ENCODE results near the gene ASIC3.
A peak's percentile ranks its signal among the peaks of the same experiment; 100 is the strongest.
"Not testable (repeated sequence)": the region's sequence is repeated elsewhere in the genome, so short reads cannot be mapped to it uniquely, and the experiment has no call there.

ASIC3 gene

DNA sequence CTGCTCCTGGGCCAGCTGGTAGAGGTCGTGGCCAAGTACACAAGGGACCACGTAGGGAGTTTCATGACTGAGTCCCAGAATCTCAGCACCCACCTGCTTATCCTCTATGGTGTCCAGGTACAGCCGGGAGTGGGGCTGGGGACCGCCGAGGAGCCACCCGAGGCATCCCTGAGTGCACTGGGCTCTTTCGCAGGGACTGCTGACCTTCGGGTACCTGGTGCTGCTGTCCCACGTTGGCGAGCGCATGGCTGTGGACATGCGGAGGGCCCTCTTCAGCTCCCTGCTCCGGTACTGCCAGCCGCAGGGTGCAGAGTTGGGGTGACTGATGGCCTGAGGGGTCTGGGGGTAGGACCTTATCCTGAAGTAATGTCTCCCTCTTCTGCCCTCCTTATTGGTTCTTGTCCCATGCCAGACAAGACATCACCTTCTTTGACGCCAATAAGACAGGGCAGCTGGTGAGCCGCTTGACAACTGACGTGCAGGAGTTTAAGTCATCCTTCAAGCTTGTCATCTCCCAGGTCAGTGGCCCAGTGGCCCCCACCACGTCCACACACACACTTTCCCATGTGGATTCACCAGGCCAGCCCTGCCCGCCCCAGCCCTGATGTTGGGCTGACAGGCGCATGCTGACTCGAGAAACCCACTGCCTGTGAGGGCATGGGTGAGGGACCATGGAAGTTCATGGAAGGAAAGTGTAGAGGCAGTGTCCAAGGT, 13.9 kb upstream of the ASIC3 start:
- no peak for DNase-seq

DNA sequence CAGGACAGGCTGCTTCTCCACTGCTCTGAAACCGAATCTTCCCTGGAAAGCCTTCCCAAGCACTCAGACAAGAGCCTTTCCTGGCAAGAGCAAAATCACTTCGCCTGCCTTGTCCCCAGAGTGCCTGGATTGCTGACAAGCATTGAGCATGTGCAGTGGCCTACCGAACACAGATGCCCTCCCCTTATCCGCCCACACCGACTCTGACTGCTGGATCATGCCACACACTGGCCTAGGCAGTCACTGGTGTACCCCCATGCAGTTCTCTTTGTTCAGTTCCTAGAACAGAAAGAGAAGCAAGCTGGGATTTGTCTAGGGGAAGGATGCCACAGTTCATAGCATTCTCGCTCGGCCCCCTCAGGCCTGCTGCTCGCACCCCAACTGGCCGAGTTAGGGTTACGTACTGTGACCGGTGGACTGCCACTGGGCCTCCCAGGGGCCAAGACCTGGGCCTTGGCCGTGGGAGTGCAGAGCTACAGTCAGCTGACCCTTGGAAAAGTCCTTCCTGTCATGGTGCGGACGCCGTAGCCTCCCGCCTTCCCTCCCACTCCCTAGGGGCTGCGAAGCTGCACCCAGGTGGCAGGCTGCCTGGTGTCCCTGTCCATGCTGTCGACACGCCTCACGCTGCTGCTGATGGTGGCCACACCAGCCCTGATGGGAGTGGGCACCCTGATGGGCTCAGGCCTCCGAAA, 13.2 kb upstream of the ASIC3 start:
- no peak for DNase-seq

DNA sequence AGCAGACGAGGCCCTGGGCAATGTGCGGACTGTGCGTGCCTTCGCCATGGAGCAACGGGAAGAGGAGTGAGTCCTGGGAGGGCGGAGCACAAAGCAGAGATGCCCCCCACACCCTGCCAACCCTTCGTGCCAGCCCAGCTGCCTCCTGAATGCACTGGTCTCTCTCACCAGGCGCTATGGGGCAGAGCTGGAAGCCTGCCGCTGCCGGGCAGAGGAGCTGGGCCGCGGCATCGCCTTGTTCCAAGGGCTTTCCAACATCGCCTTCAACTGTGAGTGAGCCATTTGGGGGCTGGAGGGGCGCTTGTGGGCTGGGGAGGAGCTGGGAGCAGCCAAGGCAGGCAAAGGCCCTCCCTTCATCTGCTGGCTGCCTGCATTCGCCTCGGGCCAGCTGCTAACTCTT, 12.4 kb upstream of the ASIC3 start:
- DNase-seq, result no peak

DNA sequence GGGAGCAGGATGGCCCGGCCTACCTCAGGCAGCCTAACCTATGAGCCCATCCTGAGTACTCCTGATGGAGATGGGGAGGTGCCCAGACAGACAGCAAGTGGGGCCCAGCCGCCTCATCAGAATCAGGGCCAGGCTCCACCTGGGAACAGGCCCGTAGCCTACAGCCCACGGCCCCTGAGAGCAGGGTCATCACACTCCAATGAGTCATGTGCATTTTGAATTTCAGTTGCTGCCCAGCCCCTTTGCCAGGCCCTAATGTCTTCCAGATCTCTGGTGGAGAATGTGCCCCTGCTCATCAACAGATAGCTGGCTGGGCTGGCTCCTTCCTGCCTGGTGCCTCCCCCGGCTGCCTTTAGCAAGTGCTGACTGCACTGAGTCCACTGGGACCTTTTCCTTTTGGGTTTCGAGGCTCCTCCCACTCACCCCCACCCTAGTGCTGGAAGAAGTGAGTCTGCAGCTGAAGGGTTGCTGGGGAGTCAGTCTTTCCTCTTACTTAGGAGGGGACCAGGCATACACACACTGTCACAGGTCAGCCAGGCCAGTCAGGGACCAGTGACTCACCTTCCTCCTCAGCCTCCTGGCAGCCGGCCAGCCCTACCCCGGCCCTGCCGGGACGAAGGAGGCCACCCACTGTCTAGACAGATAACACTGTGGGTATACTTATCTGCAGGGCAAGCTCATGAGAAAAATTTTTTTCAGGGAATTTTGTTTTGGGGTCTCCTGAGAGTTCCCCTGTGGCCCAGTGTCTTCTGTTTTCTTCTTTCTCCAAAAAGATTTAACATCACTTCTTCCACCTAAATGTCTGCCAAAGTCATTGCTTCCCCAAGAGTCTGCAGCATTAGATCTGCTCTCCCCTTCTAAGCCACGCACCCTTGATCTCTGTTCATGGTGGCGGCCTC, 9.1 kb upstream of the ASIC3 start:
- no peak for DNase-seq

DNA sequence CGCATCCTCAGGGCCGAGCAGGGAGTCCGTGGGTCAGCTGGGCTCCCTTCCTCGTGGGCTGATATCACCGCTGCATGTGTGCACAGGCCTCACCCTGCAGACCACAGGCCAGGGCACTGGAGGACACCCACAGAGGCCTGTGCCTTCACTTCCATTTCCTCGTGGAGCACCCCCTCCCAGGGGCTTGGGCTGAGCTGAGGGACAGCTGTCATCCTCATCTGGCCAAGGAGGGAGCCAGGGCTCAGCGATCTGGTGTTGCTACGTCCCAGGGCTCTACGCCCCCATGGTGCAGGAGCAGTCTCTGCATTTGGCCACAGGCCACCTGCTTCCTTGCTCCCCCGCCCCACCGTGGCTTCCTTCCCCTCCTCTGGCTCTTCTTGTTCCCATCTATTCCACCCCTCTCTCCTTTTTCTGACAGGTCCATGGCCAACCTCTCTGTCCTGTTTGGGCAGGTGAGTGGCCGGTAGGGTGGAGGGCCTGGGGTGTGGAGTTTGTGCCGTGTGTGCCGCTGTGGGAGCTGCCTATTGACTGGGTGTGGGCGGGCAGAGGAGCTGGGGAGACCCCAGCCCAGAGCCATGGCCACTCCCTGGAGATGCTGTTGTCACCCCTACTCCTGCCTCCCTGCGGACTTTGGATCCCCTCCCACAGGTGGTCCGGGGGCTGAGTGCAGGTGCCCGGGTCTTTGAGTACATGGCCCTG, 8.3 kb upstream of the ASIC3 start:
- no peak for DNase-seq

DNA sequence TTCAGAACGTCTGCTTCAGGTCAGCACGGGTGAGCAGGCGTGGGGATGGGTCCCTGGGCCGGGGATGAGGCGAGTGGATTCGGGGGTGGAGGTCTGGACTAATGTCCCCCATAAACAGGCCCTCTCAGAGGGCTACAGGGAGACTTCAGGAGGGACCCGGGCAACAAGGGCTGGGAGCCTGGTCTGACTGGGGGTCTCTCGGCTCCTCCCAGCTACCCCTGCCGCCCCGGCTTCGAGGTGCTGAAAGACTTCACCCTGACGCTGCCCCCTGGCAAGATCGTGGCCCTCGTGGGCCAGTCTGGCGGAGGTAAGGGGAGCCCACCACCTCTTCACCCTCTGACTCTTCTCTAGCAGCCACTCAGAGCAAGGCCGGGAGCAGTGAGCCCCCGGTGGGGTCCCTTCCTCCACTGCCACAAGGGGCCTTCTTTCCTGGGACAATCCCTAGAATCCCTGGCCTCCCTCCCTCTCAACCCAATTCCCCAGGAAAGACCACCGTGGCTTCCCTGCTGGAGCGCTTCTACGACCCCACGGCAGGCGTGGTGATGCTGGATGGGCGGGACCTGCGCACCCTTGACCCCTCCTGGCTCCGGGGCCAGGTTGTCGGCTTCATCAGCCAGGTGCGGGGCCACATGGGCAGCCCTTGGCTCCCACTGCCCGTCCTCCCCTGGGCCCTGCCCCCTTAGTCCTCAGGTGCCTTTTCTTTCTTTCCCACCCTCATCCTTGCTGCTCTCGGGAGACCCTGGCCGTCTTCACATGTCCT, 7.5 kb upstream of the ASIC3 start:
- DNase-seq, result no peak

DNA sequence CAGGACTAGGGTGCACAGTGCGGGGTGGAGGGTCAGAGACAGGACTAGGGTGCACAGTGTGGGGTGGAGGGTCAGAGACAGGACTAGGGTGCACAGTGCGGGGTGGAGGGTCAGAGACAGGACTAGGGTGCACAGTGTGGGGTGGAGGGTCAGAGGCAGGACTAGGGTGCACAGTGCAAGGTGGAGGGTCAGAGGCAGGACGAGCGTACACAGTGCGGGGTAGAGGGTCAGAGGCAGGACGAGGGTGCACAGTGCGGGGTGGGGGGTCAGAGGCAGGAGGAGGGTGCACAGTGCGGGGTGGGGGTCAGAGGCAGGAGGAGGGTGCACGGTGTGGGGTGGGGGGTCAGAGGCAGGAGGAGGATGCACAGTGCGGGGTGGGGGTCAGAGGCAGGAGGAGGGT, 4.9 kb upstream of the ASIC3 start:
- DNase-seq, result not testable (repeated sequence)

DNA sequence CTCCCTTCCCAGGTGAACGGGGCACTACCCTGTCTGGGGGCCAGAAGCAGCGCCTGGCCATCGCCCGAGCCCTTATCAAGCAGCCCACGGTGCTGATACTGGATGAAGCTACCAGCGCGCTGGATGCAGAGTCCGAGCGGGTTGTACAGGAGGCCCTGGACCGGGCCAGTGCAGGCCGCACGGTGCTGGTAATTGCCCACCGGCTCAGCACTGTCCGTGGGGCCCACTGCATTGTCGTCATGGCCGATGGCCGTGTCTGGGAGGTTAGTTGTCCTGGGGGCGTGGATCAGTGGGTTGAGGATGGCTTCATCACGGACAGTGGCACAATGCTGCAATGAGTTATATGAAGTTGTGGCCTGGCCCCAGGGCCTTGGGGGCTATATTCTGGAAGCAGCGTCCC, 4.4 kb upstream of the ASIC3 start:
- no peak for DNase-seq

DNA sequence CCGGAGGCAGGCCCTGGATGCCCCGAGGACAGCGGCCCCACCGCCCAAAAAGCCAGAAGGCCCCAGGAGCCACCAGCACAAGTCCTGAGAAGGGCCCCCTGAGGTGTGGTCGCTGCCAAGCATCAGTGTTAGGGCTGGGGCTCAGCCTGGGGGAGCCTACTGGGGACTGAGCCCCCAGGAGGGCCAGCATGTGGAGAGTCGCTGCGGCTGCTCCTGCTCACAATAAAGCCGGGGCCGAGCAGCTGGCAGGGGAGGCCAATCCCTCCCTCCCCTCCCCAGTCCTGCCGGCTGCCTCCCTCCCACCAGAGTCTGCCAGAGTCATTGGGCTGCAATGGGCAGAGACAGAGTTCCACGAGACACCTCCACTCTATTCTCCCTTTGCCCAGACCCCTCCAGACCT, 3.1 kb upstream of the ASIC3 start:
- no peak for DNase-seq

DNA sequence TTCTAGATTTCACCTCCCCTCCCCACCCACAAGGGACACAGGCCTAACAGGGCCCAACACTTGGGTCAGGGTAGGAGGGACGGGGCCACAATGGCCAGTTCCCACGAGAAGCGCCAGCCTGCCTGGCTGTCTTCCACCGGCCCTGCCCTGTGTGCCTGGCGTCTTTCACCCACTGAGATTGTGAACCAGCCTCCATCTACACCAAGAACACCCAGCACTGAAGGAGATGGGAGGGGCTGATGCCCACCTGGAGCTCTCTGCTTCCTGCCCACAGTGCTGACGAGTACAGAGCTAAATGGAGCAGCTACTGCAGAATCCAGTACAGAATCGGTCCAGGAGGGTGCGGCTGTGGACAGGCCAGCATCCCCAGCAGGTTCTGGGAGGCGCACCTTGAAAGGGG, 2.4 kb upstream of the ASIC3 start:
- no peak for DNase-seq

DNA sequence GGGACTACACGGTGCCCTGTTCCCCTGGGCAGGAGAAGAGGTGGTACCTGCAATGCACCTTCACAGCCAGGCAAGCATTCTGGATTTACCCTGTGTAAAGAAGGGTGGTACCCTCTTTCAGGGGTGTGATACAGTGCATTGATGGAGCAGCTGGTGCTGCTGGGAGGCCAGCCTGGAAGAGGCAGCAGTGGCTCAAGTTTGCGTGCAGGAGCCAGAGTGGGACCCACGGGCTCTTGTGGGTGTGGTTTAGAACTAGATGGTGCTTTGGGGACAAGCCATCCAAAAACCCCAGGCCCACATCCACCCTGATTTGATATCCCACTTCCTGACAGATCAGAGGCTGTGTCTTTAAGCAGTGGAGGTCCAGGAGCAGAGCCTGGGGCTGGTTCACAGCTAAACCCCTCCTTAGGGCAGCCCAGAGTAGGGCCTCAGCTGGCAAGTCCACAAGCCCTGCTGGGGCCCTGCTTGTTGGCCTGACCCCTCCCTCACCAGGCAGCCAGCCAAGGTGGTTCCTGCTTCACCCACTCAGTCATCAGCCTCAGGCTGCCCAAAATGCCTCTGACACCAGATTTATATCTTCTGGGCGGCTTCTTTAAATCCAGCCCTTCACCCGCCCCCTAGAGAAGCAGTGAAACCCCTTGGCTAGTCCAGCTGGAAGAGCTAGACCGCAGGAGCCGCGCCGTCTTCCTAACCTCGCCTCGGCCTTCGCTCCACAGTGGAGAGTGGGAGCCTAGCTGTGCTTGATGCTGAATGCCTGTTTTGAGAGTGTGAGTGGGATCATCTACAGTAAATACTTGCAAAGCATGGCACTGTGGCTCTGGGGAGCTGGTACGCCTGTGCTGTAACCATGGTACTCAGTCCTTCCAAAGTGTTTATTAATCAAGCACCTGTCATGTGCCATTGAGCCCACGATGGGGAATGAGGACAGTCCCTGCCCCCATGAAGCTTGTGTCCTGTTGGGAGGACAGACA, 1.4 kb upstream of the ASIC3 start:
- DNase-seq, result peak; percentile 5

DNA sequence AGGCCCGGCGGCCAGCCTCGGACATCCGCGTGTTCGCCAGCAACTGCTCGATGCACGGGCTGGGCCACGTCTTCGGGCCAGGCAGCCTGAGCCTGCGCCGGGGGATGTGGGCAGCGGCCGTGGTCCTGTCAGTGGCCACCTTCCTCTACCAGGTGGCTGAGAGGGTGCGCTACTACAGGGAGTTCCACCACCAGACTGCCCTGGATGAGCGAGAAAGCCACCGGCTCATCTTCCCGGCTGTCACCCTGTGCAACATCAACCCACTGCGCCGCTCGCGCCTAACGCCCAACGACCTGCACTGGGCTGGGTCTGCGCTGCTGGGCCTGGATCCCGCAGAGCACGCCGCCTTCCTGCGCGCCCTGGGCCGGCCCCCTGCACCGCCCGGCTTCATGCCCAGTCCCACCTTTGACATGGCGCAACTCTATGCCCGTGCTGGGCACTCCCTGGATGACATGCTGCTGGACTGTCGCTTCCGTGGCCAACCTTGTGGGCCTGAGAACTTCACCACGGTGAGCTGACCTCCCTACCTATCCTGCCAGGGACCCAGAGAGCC, 656 bp downstream of the ASIC3 start:
- DNase-seq, result no peak

DNA sequence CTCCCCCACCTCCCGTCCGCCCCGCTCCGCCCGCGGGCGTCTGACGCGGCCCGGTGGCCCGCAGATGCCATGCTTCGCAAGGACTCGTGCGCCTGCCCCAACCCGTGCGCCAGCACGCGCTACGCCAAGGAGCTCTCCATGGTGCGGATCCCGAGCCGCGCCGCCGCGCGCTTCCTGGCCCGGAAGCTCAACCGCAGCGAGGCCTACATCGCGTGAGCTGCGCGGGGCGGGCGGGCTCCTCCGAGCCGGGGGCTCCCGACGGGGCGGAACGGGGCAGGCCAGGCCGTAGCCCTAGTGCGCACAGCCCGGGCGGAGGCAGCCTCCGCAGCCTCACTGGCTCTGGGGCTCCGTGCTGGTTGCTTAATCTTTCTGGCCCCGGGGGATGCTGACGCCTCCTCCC, 2.8 kb downstream of the ASIC3 start:
- DNase-seq, result no peak

DNA sequence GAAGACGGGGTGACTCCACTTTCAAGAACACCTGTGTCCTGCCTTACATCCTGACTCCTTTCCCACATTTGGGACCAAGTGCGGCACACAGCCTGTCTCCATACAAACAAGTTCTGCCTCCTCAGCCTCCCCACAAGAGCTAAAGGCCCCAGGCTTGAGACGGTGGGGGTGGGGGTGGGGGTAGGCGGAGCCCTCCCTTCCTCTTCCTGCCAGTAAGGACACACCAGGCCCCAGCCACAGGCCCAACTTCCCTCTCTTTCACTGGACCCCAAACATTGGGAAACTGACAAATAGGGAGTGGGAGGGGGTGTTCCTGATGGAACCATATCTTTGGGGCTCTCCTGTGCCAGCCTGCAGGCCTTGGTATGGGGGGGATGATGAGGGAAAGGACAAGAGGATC, 4.8 kb downstream of the ASIC3 start:
- no peak for DNase-seq

DNA sequence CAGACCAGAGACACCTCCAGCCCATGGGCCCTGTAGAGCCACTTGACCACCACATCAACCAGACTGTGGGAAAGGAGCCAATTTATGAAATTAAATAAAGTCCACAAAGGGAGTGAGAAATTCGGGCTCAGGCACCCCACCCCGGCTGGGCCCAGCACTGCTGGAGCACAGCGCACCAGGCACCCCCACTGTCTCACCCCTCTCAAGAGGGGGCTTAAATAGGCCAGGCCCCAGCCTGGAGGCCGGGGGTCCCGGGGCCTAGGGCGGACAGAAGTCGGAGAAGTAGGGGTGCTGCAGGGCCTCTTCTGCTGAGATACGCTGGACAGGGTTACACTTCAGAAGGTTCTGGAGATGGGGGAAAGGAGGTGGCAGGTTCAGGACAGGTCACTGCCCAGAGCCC, 5.4 kb downstream of the ASIC3 start:
- no peak for DNase-seq

DNA sequence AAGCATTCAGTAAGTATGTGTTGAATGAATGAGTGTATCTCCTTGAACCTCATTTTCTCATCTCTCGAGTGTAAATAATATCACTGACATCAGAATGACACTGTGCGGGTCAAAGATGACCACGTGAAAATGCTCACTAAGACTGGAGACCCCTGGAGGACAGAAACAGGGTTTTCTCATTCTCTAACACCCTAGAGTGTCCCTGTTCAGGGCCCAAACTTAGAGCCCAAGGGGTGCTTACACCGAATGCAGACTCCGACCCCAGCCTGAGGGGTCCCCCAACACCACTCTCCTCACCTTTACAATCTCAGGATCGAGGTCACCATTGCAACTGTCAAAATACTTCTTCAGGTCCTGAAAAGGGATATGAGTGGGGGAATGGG, 7.9 kb downstream of the ASIC3 start:
- DNase-seq, result no peak

DNA sequence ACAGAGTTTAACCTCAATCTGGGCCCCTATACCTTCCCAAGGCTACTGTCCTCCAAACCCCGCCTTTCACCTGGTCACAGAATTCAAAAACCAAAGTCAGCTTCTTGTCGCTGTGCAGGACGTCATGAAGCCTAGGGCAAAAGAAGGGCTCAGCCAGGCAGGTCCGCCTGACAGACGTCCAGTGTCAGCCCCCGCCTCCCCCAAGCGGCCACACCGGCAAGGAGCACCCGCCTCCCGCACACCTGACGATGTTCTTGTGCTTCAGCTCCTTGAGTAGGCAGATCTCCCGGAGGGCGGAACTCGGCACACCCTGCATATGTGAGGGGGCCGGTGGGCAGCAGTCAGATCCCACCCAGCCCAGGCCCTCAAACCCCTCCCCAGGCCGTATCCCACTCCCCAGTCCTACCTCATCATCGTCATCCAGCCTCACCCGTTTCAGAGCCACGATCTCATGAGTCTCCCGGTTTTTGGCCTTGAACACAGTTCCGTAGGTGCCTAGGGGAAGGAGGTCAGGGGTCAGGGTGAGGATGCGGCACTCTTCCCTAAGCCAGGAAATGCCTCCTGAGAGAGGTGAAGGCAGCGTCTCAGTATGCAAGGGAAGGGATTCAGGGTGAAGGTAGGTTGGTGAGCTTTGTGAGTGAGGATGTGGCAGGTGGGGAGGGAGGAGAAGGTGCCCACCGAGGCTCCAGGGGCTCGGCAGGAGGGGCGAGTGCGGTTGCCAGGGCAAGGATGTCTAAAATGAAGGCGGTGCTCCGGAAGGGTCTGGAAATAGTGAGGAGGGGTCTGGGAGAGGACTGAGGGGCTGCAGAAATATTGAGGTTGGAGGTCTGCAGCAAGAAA, 8.6 kb downstream of the ASIC3 start:
- no peak for DNase-seq

DNA sequence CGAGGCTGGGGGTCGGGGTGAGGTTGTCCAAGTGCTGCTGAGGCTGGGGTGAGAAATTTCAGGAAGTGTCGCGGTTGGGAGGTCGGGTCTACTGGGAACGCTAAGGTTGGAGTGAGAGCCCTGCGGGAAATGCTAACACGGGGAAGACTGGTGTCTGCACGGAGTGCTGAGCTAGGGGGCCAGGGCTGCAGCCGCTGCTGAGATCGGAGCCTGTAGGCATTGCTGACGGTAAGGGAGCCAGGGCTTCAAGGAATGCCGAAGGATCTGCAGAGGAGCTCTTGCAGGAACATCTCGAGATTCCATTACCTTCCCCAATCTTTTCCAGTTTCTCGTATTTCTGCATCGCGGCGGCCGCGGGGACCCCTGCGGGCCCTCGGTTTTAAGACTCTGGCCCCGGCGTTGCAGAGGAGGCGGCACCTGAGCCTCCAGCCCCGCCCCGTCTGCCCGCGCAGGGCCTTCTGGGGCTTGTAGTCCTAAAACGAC, 9.2 kb downstream of the ASIC3 start, which contains the start of gene CDK5:
Gene CDK5, minus strand, starts transcription at position 392 of the 483 bp plus-strand sequence. Its CDS starts 49 bp downstream, at position 343.
- no peak for DNase-seq

DNA sequence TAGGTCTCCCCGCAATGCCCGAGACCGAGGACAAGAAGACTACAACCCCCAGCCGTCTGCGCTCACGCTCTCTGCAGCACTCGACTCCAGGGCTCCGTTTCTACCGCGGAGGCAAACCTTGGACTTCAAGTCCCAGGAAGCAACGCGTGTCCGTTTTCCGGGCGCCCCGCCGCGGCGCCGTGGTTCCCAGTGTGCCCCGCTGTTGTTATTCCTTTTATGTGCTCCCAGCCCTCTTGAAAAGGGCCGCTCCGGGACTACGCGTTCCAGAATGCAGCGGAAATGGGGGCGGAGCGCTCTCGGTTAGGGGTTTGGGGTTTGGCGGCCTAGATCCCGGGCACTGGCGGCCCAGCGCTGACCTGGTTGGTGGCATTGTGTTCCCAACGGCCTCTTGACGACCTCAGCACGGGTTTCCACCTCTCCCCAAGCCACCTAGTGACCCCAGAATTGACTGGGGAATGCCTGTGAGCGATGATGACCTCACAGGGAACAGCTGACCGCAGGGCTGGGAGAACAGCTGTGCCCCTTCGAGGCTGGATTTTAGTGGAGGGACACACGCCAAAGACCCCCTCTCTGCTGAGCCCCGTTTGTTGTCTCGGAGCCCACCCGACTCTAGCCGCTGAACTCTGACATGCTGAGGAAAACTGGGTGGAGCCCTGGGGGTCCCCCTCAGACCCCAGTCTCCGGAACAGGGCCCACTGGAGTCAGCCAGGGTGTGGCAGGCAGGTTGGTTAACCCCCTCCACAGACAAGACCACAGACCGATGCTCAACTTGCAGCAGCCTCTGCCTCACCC, 9.9 kb downstream of the ASIC3 start:
- DNase-seq, result peak; percentile 91
